ENCODE results near the gene C1QL2.

C1QL2 gene

GRCh38 chr2:119178776-119179175 is 20.2 kb upstream of the C1QL2 start:
- no peak for DNase-seq

DNA sequence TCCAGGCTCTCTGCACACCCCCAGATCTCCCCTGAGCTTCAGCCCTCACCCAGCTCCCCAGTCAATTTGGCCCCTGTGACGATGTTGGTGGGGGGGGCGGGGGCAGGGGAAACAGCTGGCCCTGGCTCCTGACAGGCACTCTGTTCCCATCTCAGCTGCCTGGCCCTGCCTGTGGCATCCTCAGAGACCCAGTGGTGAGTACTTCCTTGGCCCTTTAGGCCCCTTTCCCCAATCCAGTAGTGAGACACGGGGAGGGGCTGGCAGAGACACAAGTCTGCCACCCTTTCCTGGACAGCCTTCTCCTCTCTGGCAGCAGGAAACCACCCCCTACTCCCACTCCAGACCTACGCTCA is 19.3 kb upstream of the C1QL2 start:
- no peak for DNase-seq

DNA sequence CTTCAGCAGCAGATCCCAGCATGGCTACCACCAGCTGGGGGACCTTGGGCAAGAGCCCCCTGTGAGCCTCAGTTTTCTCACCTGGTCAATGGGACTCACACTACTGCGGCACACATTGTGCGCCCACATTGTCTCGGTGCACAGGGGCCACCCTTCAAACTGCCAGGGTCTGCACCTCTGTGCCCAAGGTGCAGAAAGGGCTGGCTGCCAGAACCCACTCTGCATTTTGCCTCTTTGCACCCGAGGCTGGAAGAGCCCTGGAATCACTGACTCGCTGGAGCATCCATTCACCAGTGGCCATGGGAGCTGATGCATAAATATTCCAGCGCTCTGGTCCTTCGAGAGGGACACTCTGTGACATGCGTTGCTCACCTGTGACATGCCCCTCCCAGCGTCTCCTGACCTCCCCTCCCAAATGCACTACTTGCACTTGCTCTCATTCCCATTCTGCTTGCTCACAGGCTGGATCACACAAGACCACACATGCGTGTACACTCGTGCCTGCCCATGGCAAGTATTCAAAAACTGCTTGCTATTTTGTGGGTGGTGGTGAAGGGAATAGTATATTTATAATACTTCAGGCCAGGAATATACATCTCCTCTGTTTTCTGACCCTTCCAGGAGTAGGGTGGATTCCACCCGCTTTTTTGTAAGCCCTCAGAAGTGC is 18.8 kb upstream of the C1QL2 start:
- DNase-seq = no peak

DNA sequence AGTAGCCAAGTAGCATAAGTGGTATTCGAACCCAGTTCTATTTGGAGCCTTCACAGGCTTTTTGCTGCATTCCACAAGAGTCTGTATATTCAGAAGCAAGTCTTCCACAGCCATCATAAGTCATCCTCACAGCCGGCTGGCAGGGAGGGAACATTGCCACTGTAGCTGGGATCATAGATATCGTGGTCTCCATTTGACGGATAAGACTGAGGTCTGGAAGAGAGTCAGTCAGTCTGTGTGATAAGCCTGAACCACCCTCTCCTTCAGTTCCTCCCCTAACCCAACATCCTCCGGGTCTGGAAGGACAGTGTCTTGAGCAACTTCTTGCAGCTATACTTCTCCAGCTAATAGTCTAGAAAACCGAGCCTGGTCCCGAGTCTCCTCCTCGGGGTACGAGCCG is 17.0 kb upstream of the C1QL2 start:
- DNase-seq = no peak

DNA sequence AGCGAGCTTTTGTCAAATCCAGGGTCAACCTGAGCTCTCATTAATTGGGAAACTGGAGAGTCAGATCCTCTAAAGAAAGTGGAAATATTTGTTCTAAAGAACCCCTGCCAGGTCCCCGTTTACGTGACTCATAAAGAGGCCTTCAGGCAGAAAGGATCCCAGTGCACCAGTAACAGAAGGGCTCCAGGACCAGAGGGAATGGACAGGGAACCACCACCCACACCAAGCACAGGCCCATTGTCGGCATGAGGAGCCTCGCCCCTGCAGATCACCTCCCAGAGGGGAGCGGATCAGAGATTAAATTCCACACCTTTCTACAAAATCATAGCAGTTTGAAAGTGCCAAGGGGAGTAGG is 16.4 kb upstream of the C1QL2 start:
- DNase-seq = no peak

DNA sequence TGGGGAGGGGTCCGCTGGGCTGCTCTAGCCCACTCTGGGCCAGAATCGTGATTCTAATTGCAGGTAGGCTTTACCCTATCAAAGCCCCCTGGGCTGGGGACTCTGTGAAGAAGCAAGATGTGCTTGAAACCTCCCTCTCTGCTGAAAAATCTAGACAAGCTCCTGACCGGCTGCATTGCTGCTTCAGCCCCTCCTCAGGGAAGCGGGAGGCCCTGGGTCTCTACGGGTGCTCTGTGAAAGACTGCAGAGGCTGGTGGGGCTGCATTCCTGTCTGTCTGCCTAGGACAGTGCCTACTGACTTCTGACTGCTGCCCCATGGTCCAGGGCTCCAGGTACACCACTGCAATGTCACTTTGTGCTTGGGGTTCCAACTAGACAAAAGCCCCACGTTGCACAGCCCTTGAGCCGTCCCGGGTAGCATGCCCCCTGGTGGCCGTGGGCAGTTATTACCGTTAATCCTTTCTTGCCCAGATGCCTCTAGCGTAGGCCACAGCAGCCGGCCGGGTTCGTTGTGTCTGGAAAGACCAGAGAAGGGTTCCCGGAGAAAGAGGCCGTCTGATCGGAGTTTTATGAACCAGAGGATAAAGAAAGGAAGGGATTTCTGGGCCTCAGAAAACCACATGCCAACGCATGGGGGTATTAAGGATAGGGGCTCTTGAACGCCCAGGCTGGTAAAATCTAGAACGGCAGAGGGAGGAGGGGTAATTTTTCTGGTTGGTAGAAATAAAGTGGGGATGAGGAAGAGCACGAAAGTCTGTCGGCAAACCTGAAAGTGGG is 15.9 kb upstream of the C1QL2 start:
- DNase-seq = peak; percentile 33 to 39

DNA sequence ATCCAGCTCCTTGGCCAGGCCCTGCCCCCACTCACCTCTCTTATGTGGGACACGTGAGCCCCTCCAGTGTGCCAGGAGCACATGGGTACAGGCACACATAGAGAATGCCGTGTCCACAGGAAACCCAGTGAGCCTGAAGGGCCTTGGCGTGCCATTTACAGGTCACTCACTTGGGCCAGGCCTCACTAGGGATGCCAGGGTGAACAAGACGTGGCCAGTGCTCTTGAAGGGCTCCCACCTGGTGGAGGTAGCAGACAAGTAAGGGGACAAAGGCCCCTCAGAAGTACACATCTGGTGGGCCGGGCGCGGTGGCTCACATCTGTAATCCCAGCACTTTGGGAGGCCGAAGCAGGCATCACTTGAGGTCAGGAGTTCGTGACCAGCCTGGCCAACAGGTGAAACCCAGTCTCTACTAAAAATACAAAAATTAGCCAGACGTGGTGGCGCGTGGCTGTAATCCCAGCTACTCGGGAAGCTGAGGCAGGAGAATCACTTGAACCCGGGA is 15.1 kb upstream of the C1QL2 start:
- no peak for DNase-seq

DNA sequence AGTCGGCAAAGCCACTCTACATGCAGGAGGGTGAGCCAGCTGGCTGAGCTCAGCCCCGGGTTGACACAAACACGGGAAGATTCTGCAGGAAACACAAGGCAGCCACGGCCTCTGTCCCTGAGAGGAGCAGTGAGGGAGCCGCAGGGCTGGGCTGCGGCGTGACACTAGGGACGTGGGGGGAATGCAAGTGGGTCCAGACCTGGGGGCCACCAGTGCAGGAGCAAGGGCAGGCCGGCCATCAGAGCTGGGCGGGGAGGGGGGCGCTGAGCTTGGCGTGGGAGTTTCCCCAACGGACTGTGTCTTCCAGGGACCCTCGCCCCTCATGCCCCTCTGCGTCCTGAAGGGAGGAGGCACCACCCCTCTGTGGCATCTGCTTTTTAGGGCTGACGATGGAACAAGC is 12.0 kb upstream of the C1QL2 start:
- DNase-seq = no peak

- no peak for DNase-seq
Measured at GRCh38 chr2:119169717-119170116, 11.2 kb upstream of the C1QL2 start.

GRCh38 chr2:119160361-119160990 is 1.9 kb upstream of the C1QL2 start:
- DNase-seq = no peak

- no peak for DNase-seq
Measured at GRCh38 chr2:119157850-119158511, 570 bp downstream of the C1QL2 start.

DNA sequence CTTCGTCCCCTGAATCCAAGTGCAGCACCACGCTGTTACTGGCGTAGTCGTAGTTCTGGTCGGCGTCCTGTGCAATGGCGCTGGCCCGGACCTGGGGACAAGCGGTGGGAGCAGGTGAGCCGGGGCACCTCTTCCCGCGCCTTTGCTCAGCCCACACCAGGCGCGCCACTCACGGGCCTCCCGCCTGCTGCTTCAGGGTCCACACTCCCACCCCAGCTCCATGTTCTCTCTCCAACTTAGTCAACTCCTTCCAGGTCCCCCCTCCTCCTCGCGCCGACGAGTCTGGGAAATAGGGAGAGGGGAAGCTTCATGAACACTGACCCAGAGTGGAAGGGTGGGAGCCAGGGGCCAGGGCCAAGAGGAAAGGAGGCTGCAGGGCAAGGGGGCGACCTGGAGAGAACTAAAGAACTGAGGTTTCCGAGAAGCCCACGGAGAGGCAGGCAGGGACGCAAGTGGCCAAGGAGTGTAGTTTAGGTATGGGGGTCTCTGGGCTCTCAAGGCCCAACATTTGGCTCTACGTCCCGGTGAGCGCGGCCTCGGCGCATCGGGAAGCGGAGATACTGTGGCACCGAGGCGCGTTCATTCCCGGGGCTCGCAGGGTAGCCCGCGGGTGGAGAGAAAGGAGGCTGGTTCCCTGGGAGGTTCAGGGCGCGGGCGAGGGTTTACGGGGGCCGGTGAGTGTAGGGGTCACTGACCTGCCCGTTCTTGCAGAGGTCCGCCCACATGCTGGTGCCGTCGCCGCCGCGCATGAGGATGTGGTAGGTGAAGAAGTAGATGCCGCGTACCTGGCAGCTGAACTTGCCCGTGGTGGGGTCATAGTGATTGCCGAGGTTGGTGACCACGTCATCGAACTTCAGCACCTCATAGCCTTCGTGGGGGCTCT is 1.4 kb downstream of the C1QL2 start:
- DNase-seq = no peak

DNA sequence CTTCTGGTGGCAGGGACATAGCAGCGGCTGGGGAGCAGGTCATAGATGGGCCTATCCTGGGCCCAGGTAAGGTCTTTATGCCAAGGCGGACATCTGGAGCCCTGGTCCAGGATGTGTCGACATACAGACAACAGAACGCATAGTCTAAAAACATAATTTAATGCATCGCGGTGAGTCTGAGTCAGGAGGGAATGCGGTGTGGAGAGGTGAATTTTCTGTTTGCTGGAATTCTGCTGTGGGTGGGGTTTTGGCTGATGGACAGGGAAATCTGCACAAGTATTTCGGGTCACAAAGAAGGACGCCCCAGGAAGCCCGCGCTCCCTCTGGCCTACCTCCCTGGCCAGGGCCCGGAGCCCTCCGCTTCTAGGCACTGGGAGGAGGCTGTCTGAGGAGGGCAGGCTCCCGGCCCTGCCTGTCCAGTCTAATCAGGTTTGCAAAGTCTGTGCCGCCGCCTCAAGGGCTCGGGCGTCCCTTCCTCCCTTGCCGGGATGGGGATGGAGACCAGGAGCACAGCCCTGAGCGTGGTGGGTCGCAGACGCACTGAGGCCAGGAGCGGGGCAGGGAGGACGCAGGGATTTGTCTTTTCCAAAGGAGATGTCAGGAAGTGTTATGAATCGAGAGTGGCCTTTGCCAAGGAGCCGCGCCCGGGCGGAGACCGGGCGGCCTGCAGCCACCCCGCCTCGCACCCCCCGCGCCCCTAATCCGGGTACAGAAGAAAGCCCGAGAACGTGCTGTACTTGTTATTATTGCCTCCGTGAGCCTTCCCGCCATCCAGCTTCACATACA is 2.3 kb downstream of the C1QL2 start:
- DNase-seq = no peak

DNA sequence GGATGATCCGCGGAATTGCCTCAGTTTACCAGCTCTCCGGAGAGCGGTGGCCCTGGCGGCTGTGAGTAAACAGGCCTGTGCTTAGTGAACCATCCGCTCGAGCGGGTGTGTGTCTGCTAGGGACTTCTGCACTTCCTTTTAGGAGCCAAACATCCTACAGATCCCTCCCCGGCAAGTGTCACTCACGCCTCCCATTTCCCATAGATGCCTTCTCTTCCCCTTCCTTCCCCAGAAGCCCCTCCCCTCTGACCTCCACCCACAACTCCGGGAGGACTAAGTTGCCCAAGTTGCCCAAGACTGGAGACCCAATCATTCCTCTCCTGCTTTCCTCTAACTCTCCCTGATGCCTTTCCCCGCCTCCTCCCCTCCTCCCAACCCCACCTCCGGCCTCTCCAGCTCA is 2.9 kb downstream of the C1QL2 start:
- DNase-seq = no peak

GRCh38 chr2:119154076-119154475 is 4.5 kb downstream of the C1QL2 start:
- no peak for DNase-seq

DNA sequence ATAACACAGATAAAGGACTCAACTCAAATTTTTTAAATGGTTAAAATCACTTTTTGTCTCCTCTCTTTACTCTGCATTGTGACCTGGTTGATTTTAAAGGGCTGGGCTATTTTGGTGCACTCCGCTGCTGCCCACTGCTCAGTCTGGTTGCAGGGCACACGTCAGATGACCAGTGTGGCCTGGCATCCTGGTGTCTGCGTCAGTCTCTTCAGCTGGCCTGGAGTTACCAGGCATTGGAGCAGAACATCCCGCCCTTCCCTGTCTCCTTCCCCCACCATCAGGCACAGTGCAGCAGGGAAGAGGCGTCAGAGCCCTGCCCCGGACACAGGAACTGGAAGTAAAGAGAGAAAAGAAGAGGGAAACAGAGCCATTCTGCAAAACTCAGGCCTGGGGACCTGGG is 8.9 kb downstream of the C1QL2 start:
- DNase-seq = no peak

DNA sequence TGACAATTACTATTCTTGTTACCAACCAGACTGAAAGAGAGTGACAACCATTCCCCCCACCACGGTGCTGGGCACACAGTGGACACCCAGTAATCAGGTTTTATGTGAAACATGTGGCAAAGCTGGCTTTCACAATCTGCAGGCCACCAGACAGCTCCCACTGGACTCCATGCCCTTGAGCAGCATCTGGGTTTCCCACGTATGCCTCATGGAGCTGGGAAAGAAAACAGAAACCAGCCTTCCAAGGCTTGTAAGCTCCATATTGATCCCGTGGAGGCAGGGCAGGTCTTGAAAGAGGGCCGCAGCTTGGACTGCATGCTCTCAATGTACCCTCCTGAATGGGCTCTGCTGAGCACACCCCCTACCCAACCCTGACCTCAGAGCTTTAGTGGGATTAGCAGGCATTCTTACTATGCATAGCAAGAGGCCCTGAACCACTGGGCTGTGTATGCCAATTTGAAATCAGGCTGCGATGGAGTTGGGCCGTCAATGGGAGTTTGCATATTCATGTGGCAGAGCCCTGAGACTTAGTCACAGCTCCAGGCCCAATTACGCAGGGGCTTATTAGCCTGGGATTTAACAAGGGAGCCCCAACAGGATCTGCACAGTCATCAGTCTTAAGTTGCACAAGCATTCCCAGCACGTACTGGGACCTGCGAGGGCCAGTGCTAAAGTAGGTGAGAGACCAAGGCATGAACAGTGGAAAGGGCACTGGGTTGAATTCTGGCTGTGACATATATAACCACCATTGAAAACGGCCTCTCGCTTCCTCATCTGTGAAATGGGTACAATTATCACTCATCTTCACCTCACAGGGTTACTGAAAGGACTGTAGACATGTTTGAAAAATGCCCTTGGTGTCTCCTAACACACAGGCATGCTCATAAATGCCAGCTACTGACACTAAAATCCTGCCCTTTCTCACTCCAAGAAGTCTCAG is 10.5 kb downstream of the C1QL2 start:
- DNase-seq = no peak

DNA sequence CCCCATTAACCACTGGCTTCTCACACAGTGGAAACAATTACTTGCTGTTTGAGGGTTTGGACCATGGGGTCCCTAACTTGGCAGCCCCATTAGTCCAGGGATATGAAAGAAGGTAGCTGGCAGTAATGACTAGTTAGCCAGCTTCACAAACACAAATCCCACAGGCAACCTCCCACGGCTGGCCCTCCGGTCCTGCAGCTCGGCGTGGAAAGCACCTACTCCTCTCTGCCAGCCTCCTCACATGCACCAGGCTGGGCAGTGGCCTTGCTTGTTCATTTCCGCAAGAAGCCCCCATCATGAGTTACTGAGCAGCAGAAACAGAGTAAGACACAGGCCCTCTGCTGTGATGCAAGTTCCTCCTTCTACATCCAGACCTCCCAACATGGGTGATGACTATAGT is 13.7 kb downstream of the C1QL2 start:
- DNase-seq = no peak

DNA sequence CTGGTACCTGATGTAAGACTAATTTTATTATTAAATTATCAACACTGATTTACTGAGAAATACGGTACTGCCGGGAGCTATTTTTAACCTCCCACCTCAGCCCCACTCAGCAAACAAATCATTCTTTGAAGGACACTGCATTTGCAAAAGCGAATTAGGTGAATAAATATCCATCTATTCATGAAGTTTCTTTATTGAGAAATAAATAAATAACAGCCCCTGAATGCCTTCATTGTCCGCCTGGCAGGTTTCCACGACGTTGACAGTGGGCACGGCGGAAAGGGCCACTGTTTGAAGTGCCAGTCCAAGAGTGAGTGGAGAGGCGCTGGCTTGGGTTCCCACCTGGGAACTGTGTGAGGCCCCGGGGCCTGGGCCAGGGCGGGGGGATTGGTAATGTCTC is 15.7 kb downstream of the C1QL2 start:
- no peak for DNase-seq

- DNase-seq = no peak
Measured at GRCh38 chr2:119137502-119137901, 21.0 kb downstream of the C1QL2 start.

DNA sequence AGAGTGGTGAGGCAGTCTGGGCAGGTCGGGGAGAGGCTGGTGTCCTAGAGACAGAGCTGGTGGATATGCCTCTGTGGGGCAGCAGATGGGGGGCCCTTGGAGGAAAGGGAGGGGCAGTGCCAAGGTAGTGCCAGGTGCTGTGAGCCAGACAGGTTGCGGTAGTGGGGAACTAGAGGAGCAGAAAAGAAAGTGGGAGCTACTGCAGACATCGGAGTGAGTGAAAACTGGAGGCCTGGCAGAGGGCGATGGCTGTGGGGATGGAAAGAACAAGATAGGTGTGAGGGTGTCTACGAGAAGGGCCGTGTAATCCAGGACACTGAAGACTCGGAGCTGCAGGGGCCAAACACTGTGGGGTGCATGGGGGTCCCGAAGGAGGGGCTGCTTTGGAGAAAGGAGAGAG is 21.7 kb downstream of the C1QL2 start:
- DNase-seq = no peak
